Left lung (tissue), 10 donors: ENCODE results near the gene ADNP. TPM values are rescaled to one million over a fixed set of nuclear protein-coding genes. Genes with fewer than 3 reads are reported as not detected.

Source experiments
- ATAC-seq: fragments of 200-7000 bp; cut with Tn5 transposase; one replicate; pipeline ENCODE4 v1.9.1; 2020; ENCODE audit warnings: moderate library complexity
- DNase-seq, 4 donors: peaks; one replicate each; pipeline ENCODE4 v3.0.0-alpha.2; 2013 to 2020
- H3K27ac ChIP-seq, 2 donors: fragments of 200-600 bp; sonication (generic) in 1 of 2; one replicate each; pipeline versions ENCODE4 v1.5.0 to v1.8.0; 2020 to 2021
- H3K27me3 ChIP-seq, 2 donors: fragments of 200-600 bp; sonication (generic) in 1 of 2; one replicate each; pipeline versions ENCODE4 v1.5.0 to v1.8.0; 2020 to 2021
- H3K36me3 ChIP-seq, 2 donors: fragments of 200-600 bp; sonication (generic) in 1 of 2; one replicate each; pipeline versions ENCODE4 v1.5.0 to v1.8.0; 2020 to 2021
- H3K4me1 ChIP-seq, 2 donors: fragments of 200-600 bp; one replicate each; pipeline ENCODE4 v1.8.0; 2021
- H3K4me3 ChIP-seq, 2 donors: fragments of 200-600 bp; sonication (generic) in 1 of 2; one replicate each; pipeline versions ENCODE4 v1.5.0 to v1.8.0; 2020 to 2021; ENCODE audit warnings: mild to moderate bottlenecking in 1 of 2
- H3K9me3 ChIP-seq, 2 donors: fragments of 200-600 bp; sonication (generic) in 1 of 2; one replicate each; pipeline versions ENCODE4 v1.5.0 to v1.8.0; 2020 to 2021
- intact Hi-C, 2 donors: fragments of 100-400 bp; cut with DNase I; formaldehyde crosslinking; loops; one replicate each; pipeline versions ENCODE4 v1.11.2 to v1.14.2; 2022
- polyA plus RNA-seq, 6 donors: library from polyadenylated mRNA; unstranded; fragments of 120-200 nt; gene quantifications; one replicate each; pipeline ENCODE4 v1.2.1, GENCODE V29; 2013; ENCODE audit not compliant: insufficient read length in 6 of 6
- total RNA-seq, 2 donors: library from RNA; stranded (reverse); fragmentation: NEBNext Ultra II Directional; extraction: Animal tissue kit (Norgen Biotek cat#: 25700); gene quantifications; one replicate each; pipeline ENCODE4 v1.2.1, GENCODE V29; 2021
- TF ChIP-seq, protein P1 (sequence below), 2 donors: fragments of 200-600 bp; sonication (generic) in 1 of 2; IDR thresholded peaks; one replicate each; pipeline versions ENCODE4 v1.5.0 to v1.8.0; 2021; ENCODE audit warnings: antibody characterized with exemption in 2 of 2
- donor health status: DM: no; HTN: yes; CAD: no.
- donor health status: DM: no; HTN: no; CAD: no.

ADNP gene
- total and polyA plus RNA-seq, 8 donors, result 51.9 to 130 (median 112) TPM

- Histone ChIP-seq H3K4me1 (peaks cover 20 to 84% of the 10 kb centered on the region in 2 donors), H3K27me3 (no peaks in the 10 kb centered on the region), H3K36me3 (peaks cover 0 to 5% of the 10 kb centered on the region in 2 donors), H3K4me3 (no peak overlapping the region), H3K27ac (no peak overlapping the region), H3K9me3 (no peaks in the 10 kb centered on the region)
- intact Hi-C loops, result no loop called here
- TF ChIP-seq, protein P1, sequence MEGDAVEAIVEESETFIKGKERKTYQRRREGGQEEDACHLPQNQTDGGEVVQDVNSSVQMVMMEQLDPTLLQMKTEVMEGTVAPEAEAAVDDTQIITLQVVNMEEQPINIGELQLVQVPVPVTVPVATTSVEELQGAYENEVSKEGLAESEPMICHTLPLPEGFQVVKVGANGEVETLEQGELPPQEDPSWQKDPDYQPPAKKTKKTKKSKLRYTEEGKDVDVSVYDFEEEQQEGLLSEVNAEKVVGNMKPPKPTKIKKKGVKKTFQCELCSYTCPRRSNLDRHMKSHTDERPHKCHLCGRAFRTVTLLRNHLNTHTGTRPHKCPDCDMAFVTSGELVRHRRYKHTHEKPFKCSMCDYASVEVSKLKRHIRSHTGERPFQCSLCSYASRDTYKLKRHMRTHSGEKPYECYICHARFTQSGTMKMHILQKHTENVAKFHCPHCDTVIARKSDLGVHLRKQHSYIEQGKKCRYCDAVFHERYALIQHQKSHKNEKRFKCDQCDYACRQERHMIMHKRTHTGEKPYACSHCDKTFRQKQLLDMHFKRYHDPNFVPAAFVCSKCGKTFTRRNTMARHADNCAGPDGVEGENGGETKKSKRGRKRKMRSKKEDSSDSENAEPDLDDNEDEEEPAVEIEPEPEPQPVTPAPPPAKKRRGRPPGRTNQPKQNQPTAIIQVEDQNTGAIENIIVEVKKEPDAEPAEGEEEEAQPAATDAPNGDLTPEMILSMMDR (IDR thresholded peaks at IDR 0.05), result no peak
- DNase-seq (no peak), ATAC-seq (peak; percentile 65)
These were observed 15.0 kb downstream of the ADNP start for GRCh38 chr20:50916257-50916656.

GRCh38 chr20:50915424-50915823 is 15.8 kb downstream of the ADNP start:
- ATAC-seq, result no peak

DNA sequence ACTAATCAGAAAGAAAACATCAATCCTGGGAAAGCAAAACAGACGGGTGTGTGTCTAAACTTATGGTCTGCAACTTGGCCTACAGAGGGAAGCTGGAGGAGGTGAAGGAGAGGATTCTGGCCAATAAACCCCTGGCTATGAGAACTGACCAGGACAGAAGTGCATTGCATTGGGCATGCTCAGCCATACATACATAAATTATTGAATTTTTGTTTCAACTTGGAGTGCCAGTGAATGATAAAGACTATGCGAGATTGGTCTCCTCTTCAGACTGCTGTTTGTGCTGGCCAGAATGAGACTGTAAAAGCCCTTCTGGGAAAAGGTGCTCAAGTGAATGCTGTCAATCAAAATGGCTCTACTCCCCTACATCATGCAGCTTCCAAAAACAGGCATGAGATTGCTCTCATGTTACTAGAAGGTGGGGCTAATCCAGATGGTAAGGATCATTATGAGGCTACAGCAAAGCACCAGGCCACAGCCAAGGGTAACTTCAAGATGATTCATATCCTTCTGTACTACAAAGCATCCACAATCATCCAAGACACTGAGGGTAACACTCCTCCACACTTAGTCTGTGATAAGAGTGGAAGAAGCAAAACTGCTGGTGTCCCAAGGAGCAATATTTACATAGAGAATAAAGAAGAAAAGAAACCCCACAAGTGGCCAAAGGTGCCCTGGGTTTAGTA is 17.4 kb downstream of the ADNP start:
- TF ChIP-seq, protein P1 (IDR thresholded peaks at IDR 0.05), result no peak
- no peak for DNase-seq
- ATAC-seq, result peak; percentile 63
- Histone ChIP-seq H3K4me1 (peaks cover 20 to 74% of the 10 kb centered on the region in 2 donors), H3K27ac (no peak overlapping the region), H3K9me3 (no peaks in the 10 kb centered on the region), H3K36me3 (peaks cover 0 to 5% of the 10 kb centered on the region in 2 donors), H3K4me3 (no peak overlapping the region), H3K27me3 (no peaks in the 10 kb centered on the region)
- intact Hi-C loops, result no loop called here

More at GRCh38 chr20:50915424-50915823, 15.8 kb downstream of the ADNP start:
- Histone ChIP-seq H3K4me3 (no peak overlapping the region), H3K27ac (no peak overlapping the region), H3K9me3 (no peaks in the 10 kb centered on the region), H3K36me3 (peaks cover 0 to 5% of the 10 kb centered on the region in 2 donors), H3K27me3 (no peaks in the 10 kb centered on the region), H3K4me1 (peaks cover 20 to 79% of the 10 kb centered on the region in 2 donors)
- intact Hi-C loops, result no loop called here
- no peak for DNase-seq
- TF ChIP-seq, protein P1 (IDR thresholded peaks at IDR 0.05), result no peak

DNA sequence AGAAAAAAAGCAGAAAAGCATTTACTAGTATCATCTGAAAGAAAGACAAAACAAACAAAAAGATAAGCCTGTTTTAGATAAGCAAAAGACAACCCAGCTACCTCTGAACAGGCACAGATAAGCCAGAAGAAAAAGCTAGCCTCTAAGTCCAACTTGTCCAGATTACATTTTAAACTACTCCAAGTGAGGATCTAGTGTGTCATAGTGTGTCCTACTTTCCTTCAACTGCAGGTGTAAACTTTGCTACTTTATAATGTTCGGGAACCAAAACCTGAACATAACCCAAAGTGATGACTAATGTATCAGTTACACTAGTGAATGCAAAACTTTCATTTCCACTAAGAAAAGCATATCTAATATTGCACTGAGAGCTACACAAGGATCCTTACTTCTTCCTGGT is 19.5 kb downstream of the ADNP start:
- TF ChIP-seq, protein P1 (IDR thresholded peaks at IDR 0.05), result no peak
- ATAC-seq, result no peak
- no peaks in the 10 kb centered on the region for H3K9me3 ChIP-seq
- intact Hi-C loops, result no loop called here
- H3K27ac ChIP-seq, result no peak overlapping the region
- H3K4me3 ChIP-seq, result no peak overlapping the region
- no peak for DNase-seq
- peaks cover 20 to 64% of the 10 kb centered on the region in 2 donors for H3K4me1 ChIP-seq
- H3K27me3 ChIP-seq, result no peaks in the 10 kb centered on the region
- H3K36me3 ChIP-seq, result peaks cover 0 to 5% of the 10 kb centered on the region in 2 donors

DNA sequence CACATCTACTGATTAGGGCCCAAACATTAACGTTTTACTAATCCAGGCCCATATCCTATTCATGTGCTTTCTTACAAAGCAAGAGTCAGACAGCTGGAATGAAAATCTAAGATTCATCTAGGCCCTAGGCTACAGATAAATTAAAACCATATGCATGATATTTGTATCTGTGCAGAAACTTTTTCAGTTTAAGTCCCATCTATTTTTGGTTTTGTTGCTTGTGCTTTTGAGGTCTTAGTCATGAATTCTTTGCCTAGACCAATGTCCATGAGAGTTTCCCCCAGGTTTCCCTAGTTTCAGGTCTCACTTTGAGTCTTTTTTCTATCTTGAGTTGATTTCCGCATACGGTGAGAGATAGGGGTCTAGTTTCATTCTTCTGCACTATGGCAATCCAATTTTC is 20.2 kb downstream of the ADNP start:
- no peak overlapping the region for H3K27ac ChIP-seq
- H3K4me1 ChIP-seq, result peaks cover 16 to 57% of the 10 kb centered on the region in 2 donors
- DNase-seq (no peak), ATAC-seq (no peak)
- no peak overlapping the region for H3K4me3 ChIP-seq
- intact Hi-C loops, result no loop called here
- no peaks in the 10 kb centered on the region for H3K9me3 ChIP-seq
- H3K27me3 ChIP-seq, result no peaks in the 10 kb centered on the region
- peaks cover 0 to 5% of the 10 kb centered on the region in 2 donors for H3K36me3 ChIP-seq
- TF ChIP-seq, protein P1 (IDR thresholded peaks at IDR 0.05), result no peak
